SW 1271 (cell line): ENCODE results near the gene OR10A3.
A peak's percentile ranks its signal among the peaks of the same experiment; 100 is the strongest.
"Not testable (repeated sequence)": the region's sequence is repeated elsewhere in the genome, so short reads cannot be mapped to it uniquely, and the experiment has no call there.

ENCODE experiments used
- DNase-seq, 2 experiments: peaks; one replicate each; lab custom pipeline; 2025; lab: John Stamatoyannopoulos, UW

Gene OR10A3, protein sequence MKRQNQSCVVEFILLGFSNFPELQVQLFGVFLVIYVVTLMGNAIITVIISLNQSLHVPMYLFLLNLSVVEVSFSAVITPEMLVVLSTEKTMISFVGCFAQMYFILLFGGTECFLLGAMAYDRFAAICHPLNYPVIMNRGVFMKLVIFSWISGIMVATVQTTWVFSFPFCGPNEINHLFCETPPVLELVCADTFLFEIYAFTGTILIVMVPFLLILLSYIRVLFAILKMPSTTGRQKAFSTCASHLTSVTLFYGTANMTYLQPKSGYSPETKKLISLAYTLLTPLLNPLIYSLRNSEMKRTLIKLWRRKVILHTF

DNA sequence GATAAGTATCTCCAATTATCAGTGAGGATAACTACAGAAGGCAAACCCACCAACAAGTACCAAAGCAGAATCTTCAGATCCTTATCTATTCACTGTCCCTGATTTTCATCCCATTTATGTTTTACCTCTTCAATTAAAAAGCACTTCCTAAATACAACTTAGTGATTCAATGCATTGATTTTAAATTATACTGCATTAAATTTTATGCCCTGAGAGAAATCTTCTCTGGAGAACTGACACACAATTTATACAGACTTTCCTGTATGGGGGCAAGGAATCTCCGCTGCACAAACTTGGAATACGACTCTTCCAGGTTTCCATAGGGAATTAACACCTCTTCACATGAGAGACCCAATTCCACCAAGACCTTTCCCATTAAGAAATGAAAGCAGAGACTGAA lies at the start of gene OR10A3:
Gene OR10A3 (minus strand): TSS at position 101 of the 400 bp plus-strand sequence. CDS start 2,188 bp downstream, outside the sequence.
- no peak for DNase-seq

DNA sequence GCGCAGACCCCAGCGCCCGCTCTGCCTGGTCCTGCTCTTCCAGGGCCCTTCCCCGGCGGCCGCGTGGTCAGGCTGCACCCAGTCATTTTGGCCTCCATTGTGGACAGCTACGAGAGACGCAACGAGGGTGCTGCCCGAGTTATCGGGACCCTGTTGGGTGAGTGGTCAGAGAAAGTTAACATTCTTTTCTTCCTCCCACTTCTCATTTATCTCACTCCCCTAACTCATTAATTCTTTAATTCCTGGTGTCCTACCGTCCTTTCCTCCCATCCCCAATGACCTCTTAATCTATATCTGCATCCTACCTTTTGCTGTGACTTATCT lies 46.0 kb upstream of the OR10A3 start:
- not testable (repeated sequence) for DNase-seq

DNA sequence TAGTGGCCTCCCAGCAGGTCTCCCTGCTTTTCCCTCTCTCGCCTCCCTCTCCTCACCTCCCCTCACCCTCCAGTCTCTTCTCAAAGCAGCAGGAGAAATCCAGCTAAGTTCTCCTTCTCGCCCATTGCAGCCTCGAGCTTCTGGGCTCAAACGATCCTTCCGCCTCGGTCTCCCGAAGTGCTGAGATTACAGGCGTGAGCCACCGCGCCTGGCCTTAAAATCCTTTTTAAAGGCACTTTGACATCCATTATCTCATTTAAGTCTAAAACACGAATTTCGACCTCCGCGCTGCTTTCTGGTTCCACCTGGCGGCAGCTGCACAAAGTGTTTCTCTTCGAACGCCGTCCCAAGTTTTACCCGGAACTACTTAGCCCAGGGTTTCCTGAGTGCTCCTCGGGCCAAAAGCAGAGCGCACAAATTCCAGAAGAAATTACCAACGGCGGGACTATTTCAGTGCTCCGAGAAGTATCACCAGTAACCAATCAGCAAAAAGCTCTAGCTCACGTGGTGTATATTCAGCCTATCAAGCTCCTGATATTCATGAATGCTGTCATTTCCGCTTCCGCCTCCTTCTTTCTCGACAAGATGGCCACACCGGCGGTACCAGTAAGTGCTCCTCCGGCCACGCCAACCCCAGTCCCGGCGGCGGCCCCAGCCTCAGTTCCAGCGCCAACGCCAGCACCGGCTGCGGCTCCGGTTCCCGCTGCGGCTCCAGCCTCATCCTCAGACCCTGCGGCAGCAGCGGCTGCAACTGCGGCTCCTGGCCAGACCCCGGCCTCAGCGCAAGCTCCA lies 45.5 kb upstream of the OR10A3 start, which contains the start of gene EIF3F:
Gene EIF3F (plus strand): TSS at position 570 of the 792 bp plus-strand sequence. CDS start 16 bp downstream, at position 586.
- DNase-seq = peak; percentile 91 to 99

DNA sequence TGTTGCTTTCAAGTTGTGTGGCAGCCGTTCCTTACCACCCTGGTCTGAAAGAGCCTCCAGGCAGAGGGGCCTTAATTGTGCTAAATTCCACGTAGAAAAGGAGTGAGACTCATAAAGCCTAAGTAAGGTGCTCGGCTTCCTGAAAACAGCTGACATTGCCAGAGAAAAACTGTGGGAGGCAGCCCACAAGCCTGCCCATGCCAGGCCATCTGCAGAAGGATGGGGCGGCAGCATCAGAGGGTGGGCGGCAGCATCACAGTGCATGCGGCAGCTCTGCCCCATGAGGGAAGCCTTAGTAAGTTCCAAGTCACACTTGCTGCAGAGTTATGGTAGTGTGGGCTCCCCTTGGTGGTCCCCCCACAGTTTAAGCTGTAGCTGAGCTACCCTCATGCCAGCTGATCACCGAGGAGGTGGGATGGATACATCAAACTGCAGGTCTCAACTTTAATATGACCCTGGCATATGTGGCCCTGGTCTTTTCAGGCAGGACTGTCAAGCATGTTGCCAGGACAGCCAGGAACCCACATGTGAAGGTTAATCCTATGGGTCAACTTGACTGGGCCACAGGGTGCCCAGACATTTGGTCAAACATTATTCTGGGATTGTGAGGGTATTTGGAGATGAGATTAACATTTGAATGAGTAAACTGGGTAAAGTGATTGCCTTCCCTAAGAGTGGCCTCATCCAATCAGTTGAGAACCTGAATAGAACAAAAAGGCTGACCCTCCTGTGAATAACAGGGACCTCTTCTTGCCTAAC lies 42.5 kb upstream of the OR10A3 start:
- no peak for DNase-seq

DNA sequence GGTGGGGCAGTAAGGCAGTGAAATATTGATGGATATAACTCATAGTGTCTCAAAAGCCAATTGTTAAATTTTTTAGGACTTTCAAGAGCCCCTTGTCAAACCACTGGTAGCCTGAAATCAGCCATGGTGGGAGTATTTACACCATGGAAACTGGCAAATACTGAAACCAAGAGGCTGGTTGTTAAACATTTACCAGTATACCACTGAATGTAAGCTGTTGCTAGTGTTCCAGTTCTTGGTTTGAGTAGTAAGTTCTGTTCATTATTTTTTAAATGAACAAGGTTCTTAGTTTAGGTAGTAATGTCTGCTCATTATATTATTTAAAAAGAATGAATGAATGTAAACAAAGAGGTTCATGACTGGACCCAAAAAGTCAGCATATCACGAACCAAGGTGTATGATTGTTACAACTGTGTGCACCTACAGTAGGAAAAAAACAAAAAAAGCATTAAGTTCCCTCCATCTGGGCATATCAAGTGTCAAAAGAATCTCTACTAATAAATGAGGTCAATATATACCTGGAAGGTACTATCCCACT lies 41.1 kb upstream of the OR10A3 start:
- no peak for DNase-seq

DNA sequence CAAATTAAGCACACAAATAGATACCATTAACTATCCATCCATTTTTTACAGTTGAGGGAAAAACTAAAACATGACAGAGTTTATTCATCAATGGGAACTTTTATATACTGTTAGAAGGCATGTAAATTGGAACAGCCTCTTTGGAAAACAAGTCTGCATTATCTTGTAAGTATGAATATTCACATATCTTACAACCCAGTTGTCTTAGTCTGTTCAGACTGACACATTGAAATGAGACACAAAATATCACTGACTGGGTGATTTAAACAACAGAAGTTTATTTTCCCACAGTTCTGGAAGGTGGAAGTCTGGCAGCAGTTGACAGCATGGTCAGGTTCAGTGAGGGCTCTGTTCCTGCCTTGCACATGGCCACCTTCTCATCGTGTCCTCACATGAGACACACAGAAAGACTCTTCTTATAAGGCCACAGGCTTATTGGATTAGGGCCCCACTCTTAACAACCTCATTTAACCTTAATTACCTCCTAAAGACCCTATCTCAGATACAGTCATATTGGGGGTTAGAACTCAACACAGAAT lies 40.2 kb upstream of the OR10A3 start:
- DNase-seq = no peak

DNA sequence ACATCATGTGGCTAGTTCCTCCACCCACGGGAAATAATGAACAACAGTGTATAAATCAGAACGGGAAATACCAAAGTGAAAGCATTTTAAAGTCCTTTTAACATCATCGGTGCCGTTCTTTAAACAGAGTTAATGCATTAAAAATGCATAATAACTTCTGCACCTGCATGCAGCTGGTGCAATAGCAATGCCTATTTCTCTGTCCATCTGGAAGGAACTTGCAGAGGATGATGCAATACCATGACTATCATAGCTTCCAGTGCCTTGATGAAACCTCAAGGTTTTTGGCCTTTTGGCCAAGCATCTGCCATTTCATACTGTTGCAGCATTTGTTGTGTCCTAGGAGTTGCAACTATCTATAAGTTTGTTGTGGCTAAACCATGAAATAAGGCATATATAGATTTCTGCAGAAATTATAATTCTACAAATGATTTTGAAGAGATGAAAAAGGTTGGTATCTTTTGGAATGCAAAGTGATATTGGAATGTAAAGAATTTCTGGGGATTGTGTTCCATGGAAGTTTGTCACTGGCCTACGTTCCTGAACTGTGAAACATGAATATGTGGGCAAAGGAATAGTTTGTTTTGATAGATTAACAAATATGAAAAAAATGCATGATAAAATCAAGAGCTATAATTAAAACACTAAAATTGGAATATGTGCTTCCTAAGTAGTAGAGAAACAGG lies 35.9 kb upstream of the OR10A3 start:
- DNase-seq = peak; percentile 51 to 82

DNA sequence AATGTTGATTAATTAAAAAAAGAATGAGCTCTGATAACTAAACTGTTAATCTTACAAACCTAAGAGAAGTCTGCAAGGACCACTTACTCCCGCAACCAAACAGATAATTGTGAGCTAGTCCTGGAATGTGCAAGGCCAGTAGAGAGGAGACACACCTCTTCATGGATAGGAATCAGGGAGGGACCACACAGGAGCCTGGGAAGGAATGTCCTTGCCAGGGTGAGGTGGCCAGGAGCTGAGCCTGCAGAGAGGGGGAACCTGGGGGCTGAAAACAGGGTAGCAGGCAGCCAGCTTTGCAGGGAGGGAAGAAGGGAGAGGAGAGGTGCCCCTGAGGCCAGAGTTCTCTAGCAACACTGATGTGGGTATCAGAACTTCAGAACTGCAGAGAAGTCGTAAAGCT lies 33.2 kb upstream of the OR10A3 start:
- DNase-seq = no peak

DNA sequence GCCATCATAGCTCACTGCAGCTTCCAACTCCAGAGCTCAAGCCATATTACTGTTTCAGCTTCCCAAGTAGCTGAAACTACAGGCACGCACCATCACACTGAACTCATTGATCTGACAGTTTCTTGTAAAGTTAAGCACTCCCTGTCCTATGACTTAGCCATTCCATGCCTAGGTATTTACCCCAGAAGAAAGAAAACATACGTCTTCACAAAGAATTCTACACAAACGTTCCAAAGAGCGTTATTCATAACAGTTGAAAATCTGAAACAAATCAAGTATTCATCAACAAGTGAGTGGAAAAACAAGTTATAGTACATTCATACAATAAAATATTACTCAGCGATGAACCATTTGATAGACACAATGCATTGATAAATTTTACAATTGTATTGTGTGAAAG lies 31.5 kb upstream of the OR10A3 start:
- no peak for DNase-seq

DNA sequence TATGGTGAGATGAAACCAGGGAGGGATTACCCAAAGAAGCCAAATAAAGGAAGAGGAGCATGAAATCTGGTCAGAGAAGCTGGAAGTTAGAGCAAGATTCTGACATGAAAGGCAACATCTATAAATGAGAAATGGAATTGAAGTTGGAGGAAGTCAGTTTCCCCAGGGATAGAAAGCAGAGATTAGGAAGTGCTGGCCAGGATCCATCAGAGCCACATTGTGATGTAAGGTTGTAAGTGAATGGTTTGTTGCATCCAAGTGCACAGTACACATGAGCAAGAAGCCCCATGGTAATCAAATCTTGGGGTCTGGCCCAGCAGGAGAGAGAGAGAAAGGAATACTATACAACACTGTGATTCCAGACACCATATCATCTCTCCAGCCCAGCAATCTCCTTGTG lies 30.3 kb upstream of the OR10A3 start:
- DNase-seq = no peak

DNA sequence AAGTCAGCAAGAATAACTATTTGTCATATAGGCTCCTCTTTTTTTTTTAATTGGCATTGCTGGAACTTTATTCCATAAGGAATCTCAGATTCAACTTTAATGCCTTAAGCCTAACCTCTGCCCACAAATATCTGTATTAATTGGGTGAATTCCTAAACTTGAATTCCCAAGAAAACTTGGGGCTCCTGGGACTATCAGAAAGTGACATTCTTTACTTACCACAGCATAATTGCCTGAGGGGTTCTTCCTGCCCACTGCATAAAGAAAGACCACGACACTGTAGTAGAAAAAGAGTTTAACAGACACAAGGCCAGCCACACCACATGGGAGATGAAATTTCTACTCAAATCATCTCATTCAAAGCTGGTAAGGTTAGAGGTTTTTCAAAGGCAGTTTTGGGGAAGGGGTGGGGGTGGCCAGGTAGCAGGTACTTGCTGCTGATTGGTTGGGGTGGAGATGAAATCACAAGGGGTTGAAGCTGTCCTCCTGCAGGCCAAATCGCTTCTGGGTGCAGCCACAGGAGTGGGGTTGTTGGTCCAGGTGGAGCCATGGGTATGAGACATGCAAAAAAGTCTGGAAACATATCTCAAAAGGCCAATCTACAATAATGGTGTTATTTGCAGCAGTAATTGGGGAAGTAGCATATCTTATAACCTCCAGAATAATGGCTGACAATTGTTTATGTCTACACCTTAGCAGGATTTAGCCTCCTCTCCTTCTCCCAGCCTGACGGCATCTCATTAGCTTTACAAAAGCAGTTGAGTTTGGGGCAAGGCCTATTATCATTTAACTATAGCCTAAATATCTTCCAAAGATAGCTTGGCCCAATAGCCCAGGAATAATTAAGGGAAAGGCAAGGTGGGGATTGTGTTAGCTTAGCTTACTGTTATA lies 28.5 kb upstream of the OR10A3 start:
- no peak for DNase-seq

DNA sequence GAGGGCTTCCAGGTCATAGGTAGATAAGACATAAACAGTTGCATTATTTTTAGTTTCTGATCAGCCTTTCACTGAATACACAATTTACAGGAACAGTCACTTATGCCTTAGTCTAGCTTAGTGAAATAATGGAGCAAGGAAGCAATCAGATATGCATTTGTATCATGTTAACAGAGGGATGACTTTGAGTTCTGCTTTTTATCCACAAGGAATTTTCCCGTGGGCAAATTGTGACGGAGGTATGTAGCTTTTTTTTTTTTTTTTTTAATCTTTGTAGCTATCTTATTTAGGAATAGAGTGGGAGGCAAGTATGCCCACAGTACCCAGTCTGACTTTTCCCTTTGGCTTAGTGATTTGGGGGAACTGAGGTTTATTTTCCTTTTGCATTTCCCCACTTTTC lies 27.2 kb upstream of the OR10A3 start:
- DNase-seq = no peak

DNA sequence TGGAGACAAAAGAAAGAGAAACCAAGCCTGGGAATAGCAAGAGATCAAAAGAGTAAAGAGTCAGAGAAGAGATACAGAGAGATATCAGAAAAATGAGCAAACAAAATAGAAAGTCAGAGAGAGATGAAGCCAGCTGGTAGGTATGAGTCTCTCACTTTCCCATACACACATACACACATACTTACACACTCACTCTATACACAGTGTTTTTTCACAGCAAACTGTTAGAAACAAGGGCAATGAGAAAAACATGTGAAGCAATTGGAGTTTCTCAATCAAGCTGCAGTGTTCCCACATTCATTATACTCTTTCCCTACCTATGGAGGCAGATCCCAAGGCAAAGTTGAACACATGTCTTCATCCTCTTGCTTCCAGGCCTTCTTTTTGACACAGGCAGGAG lies 26.3 kb upstream of the OR10A3 start:
- DNase-seq = no peak

DNA sequence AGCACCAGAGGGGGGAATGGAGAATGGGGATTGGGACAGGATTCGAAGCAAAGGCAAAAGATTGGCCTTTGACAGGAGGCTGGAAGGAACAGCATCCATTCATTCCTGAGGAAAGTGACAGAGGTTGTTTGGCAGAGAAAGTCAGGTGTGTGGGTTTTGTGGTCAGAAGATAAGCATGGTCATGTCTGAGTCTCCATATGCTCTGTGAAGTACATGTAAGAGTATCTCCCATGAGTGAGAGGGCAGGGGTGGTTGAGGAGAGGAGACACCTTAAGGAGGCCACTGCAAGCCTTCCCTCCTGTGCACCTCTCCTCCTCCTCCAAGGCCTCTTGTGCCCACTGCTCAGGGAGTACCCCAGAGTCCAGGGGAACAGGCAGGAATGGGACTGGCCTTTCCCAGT lies 25.6 kb upstream of the OR10A3 start:
- DNase-seq = no peak

DNA sequence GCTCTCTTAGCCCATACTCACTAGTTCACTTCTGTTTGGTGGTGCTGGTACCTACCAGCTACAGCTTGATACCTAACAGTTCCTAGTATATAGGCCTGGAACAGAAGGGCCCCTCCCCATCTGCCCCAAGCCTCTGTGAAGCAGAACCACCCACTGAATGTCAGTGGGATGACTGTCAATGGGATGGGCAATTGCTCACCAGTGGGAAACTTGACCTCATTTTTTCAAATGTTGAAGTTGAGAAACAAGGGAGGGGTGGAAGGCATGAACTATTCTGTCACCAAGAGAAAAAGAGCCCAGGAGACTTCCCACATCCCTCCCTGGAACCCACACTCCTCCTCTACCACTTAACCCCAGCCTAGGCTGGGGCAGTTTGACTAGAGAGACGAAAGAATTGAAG lies 23.9 kb upstream of the OR10A3 start, which contains the start of gene NLRP10:
Gene NLRP10 (minus strand): TSS at position 62 of the 400 bp plus-strand sequence. CDS start 1,952 bp downstream, outside the sequence.
- no peak for DNase-seq

DNA sequence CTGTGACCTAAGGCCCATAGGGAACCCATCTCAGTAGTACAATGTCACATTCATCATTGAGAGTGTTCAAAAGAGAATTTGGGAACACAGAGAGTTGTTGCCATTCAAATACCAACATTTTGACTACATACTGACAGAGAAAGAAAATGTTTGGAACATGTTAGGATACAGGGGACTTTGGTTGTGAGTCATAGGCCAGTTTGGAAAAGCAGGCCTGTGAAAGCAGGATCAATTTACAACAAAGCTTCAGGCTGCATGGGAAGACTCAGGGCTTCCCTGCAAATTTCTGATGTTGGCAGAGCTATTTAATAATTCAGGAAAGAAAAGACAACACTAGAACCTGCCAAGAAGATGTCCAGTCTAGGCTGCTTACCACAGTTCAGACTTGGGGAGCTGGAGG lies 23.4 kb upstream of the OR10A3 start:
- DNase-seq = no peak

DNA sequence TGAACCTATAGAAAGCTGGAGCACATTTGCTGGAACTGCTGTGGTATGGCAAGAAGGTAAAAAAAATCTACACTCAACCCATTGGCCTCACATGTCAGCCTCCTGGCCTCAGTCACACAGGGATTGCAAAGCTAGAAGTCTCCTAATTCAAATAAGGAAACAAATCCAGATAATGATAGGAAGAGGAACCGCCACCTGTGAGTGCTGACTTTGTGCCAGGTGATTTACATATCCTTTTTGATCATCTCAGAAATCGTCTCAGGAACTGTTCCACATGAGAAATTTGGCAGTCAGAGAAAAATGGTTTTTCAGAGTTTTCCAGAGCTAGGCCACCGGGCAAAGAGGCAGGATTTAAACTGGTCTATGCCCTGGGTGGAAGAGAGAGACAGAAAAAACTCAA lies 22.8 kb upstream of the OR10A3 start:
- no peak for DNase-seq

DNA sequence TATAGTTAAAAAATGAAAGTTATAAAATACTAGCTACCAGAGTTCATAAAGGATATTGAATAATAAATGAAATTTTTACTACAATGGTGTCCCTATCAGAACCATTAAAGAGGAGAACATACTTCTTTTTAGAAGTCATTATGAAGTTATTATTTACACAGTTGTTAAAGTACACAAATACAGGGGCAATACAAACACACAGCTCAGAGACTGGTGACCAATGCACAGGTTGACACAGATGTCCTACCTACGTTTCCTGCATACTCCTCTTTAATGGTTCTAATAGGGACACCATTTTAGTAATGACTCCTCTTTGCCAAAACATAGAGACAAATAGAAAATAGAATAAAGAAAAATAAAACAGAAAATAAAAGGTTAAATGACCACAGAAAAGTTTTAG lies 13.7 kb upstream of the OR10A3 start:
- DNase-seq = no peak

DNA sequence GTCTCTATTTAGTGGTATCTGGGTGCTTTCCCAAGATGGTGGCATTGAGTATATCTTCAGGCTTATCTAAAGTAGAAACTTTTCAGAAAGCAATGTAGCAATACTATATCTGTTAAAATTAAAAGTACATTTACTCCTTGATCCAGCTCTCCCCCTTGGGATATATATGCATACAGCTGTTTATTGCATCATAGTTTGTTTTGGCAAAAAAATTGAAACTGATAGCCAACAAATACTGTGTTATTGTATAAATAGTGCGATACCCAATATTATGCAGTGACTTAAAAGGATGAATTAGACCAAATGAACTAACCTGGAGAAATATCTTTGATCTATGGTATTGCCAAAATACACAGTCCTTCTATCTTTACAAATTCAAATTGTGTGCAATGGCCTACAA lies 8.4 kb upstream of the OR10A3 start:
- DNase-seq = no peak

DNA sequence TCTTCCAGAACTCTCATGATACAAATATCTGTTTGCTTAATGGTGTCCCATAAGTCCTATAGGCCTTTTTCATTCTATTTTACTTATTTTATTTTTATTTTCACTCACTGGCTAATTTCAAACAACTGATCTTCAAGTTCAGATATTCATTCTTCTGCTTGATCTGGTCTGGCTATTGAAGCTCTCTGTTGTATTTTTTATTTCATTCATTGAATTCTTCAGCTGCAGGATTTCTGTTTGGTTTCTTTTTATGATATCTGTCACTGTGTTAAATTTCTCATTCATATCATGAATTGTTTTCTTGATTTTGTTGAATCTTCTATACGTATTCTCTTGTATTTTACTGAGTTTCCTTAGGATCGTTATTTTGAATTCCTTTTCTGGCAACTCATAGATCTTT lies 2.6 kb upstream of the OR10A3 start:
- no peak for DNase-seq
